Gastroesophageal sphincter (tissue), 4 donors: ENCODE measurements around the gene IST1. TPM values are rescaled to one million over a fixed set of nuclear protein-coding genes. Genes with fewer than 3 reads are reported as not detected.

ENCODE experiments used
- ATAC-seq: fragments of 150-250 bp; one replicate; pipeline ENCODE4 v1.9.1; 2016; ENCODE audit warnings: mild to moderate bottlenecking, moderate library complexity
- H3K27ac ChIP-seq, 4 donors: fragments of 200-600 bp; sonication (generic) in 3 of 4; 1 replicate in 3 of 4; 2 replicates in 1 of 4; pipeline ENCODE4 v1.5.1; 2016 to 2019
- H3K27me3 ChIP-seq: fragments of 200-600 bp; sonication (generic); one replicate; pipeline ENCODE4 v1.5.1; 2019
- H3K36me3 ChIP-seq, 2 donors: fragments of 200-600 bp; sonication (generic); one replicate each; pipeline ENCODE4 v1.5.1; 2019; ENCODE audit warnings: control low read depth in 1 of 2
- H3K4me1 ChIP-seq, 3 donors: fragments of 200-600 bp; sonication (generic); 1 replicate in 2 of 3; 2 replicates in 1 of 3; pipeline ENCODE4 v1.5.1; 2016 to 2019; ENCODE audit warnings: control low read depth in 2 of 3
- H3K4me3 ChIP-seq, 2 donors: fragments of 200-600 bp; sonication (generic); one replicate each; pipeline ENCODE4 v1.5.1; 2019; ENCODE audit warnings: mild to moderate bottlenecking in 1 of 2, moderate library complexity in 1 of 2
- H3K9me3 ChIP-seq, 3 donors: fragments of 200-600 bp; sonication (generic); one replicate each; pipeline ENCODE4 v1.5.1; 2017 to 2019; ENCODE audit warnings: control low read depth in 2 of 3
- EP300 ChIP-seq: sonication (generic); formaldehyde crosslinking; IDR thresholded peaks from one replicate; pipeline ENCODE4 v1.6.1; 2017; ENCODE audit warnings: antibody characterized with exemption, mild to moderate bottlenecking
- POLR2A ChIP-seq, 2 donors: fragments of 450-650 bp; IDR thresholded peaks; one replicate each; pipeline ENCODE4 v1.6.1; 2017; ENCODE audit warnings: antibody characterized with exemption in 2 of 2, mild to moderate bottlenecking in 2 of 2, moderate library complexity in 1 of 2
- POLR2AphosphoS5 ChIP-seq: sonication (generic); formaldehyde crosslinking; IDR thresholded peaks from one replicate; pipeline ENCODE4 v1.6.1; 2017; ENCODE audit warnings: antibody characterized with exemption
- WGBS, 2 donors: methylation state at CpG; one replicate each; pipeline ENCODE4 v1.1.5; 2018; ENCODE audit warnings: low coverage in 1 of 2; 5-methylcytosine and 5-hydroxymethylcytosine counted together
- total RNA-seq, 4 donors: library from RNA; depleted of rRNA; stranded (reverse); fragments of >200 nt; gene quantifications; one replicate each; pipeline ENCODE4 v1.1.0, GENCODE V29; 2016
- TF ChIP-seq, protein P1 (sequence below), 4 experiments: fragments of 200-600 bp in 2 of 4; fragments of 450-650 bp in 2 of 4; sonication (generic) in 1 of 4; IDR thresholded peaks; one replicate each; pipeline ENCODE4 v1.5.1; 2017 to 2019; ENCODE audit warnings: antibody characterized with exemption in 4 of 4, mild to moderate bottlenecking in 2 of 4, moderate library complexity in 2 of 4

IST1 gene
- total RNA-seq, 4 donors from 2014 or later, result 156 to 202 (median 189) TPM

DNA sequence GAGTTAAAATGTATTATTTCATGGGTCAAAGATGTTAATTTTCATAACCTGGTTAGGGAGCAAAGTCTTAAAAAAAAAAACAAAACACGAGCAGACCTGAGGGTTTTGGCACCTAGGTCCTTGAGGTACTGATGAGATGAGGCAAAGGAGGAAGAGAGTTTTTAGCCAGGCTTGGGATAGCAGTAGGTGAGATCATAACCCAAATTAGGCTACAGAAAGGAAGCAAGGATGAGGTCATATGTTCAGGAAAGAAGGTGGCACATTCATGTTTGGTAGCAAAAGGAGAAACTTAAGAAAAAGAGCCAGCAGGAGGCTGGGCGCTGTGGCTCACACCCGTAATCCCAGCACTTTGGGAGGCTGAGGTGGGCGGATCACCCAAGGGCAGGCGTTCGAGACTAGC, 46.7 kb upstream of the IST1 start:
- Histone ChIP-seq H3K4me1 (peaks cover 0 to 34% (median 8%) of the 10 kb centered on the region in 3 donors), H3K36me3 (peaks cover 0 to 59% of the 10 kb centered on the region in 2 donors), H3K4me3 (no peak overlapping the region), H3K27ac (no peak overlapping the region), H3K27me3 (no peaks in the 10 kb centered on the region), H3K9me3 (no peaks in the 10 kb centered on the region)
- TF ChIP-seq EP300 (no peak), POLR2A (IDR thresholded peaks at IDR 0.05) (no peak), POLR2AphosphoS5 (no peak)
- TF ChIP-seq, protein P1, sequence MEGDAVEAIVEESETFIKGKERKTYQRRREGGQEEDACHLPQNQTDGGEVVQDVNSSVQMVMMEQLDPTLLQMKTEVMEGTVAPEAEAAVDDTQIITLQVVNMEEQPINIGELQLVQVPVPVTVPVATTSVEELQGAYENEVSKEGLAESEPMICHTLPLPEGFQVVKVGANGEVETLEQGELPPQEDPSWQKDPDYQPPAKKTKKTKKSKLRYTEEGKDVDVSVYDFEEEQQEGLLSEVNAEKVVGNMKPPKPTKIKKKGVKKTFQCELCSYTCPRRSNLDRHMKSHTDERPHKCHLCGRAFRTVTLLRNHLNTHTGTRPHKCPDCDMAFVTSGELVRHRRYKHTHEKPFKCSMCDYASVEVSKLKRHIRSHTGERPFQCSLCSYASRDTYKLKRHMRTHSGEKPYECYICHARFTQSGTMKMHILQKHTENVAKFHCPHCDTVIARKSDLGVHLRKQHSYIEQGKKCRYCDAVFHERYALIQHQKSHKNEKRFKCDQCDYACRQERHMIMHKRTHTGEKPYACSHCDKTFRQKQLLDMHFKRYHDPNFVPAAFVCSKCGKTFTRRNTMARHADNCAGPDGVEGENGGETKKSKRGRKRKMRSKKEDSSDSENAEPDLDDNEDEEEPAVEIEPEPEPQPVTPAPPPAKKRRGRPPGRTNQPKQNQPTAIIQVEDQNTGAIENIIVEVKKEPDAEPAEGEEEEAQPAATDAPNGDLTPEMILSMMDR (IDR thresholded peaks at IDR 0.05), result no peak
- ATAC-seq, result no peak
- WGBS, 2 donors, result 83 to 92% methylated on average over 4 of the region's 6 CpGs

DNA sequence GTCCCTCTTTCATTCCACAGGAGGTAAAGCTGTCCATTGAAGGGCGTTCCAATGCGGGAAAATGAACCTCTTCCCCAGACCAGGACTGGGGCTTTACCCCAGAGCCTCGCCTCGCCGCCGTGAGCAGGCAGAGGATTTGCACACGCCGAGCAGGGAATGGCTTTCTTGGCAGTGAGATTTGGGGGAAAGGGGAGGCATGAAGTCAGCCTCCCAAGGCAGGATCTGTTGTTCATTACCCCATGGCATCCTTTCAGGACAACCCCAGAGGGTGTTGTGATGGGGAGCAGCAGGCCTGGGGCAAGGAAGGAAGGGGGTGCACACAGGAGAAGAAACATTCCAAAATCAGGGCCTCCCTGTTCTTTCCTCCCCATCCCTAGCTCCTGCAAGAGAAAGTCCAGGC, 43.6 kb upstream of the IST1 start:
- Histone ChIP-seq H3K4me1 (peaks cover 0 to 25% (median 6%) of the 10 kb centered on the region in 3 donors), H3K27ac (no peak overlapping the region), H3K9me3 (no peaks in the 10 kb centered on the region), H3K36me3 (peaks cover 0 to 79% of the 10 kb centered on the region in 2 donors), H3K27me3 (no peaks in the 10 kb centered on the region), H3K4me3 (no peak overlapping the region)
- TF ChIP-seq POLR2A (IDR thresholded peaks at IDR 0.05) (no peak), EP300 (no peak), POLR2AphosphoS5 (no peak)
- TF ChIP-seq, protein P1 (IDR thresholded peaks at IDR 0.05), result no peak
- WGBS, 2 donors, result no CpG with 5 or more reads among the region's 8 CpGs
- ATAC-seq, result no peak

DNA sequence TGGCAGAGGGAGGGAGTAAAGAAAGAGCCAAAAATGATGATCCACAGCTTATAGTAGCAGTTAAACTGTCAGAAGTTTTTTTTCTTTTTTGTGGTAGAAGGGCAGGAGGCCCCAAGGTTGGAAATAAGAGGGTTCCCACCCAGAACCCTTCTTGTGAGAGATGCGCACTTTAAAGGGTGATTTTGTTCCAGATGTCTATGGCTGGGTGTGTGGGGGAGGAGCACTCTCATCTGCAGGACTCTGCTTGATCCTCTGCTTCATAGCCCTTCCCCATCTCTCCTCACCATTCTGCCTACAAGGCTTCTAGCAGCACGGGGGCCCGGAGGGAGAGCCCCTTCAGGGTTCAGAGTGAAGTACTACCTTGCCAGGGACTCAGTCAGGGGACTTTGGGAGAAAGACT, 43.2 kb upstream of the IST1 start:
- 89 to 100% methylated on average over 1 to 3 of the region's 3 CpGs for WGBS, 2 donors
- TF ChIP-seq, protein P1 (IDR thresholded peaks at IDR 0.05), result no peak
- no peak for TF ChIP-seq EP300
- TF ChIP-seq POLR2A (IDR thresholded peaks at IDR 0.05), result no peak
- TF ChIP-seq POLR2AphosphoS5, result no peak
- H3K9me3 ChIP-seq, result no peaks in the 10 kb centered on the region
- H3K36me3 ChIP-seq, result peaks cover 0 to 79% of the 10 kb centered on the region in 2 donors
- peaks cover 0 to 21% (median 2%) of the 10 kb centered on the region in 3 donors for H3K4me1 ChIP-seq
- no peak for ATAC-seq
- H3K27me3 ChIP-seq, result no peaks in the 10 kb centered on the region
- H3K27ac ChIP-seq, result no peak overlapping the region
- no peak overlapping the region for H3K4me3 ChIP-seq

DNA sequence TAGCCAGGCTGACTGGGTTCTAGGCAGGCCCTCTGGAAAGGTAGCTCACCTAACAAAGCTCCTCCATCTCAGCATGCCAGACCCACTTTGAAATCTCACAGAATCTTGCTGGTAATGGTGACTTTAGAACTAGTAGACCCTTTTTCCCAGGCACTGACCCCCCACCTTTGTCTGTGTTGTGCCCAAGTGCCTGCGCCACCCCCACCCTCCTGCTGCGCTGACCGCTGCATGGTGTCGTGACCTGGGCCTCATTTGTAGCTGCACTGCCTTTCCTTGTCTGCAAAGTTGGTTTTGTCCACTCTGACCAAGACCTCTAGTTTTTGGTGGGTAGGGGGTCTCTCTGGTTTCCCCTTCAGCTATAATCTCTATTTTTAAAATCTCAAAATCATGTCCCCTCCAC, 42.8 kb upstream of the IST1 start:
- peaks cover 0 to 79% of the 10 kb centered on the region in 2 donors for H3K36me3 ChIP-seq
- H3K27ac ChIP-seq, result no peak overlapping the region
- no peaks in the 10 kb centered on the region for H3K27me3 ChIP-seq
- H3K9me3 ChIP-seq, result no peaks in the 10 kb centered on the region
- ATAC-seq, result no peak
- TF ChIP-seq POLR2AphosphoS5 (no peak), POLR2A (IDR thresholded peaks at IDR 0.05) (no peak), EP300 (no peak)
- TF ChIP-seq, protein P1 (IDR thresholded peaks at IDR 0.05), result no peak
- peaks cover 0 to 17% (median 0%) of the 10 kb centered on the region in 3 donors for H3K4me1 ChIP-seq
- no peak overlapping the region for H3K4me3 ChIP-seq
- WGBS, 2 donors, result 96% methylated on average over 4 of the region's 4 CpGs; no CpG with 5 or more reads in 1 of the 2 donors

DNA sequence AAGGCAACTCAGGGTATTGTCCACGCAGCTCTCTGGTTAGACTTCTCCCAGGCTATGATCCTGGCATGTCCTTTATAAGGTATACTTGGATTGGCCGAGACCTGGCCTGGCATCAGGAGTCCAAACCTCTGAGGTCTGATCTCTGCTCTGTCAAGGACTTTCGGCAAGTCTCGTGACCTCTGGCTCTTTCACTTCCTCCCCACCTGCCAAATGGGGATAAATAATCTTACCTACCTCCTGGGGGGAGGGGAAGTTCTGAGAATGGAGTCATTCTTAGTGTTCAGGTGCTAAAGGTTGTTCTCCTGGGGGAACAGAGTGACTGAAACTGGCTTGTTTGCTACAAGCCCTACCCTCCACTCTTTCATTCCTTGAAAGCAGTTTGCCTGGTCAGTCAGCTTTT, 41.9 kb upstream of the IST1 start:
- ATAC-seq, result no peak
- Histone ChIP-seq H3K9me3 (no peaks in the 10 kb centered on the region), H3K36me3 (peaks cover 0 to 80% of the 10 kb centered on the region in 2 donors), H3K27me3 (no peaks in the 10 kb centered on the region), H3K4me1 (peaks cover 0 to 11% (median 0%) of the 10 kb centered on the region in 3 donors), H3K27ac (no peak overlapping the region), H3K4me3 (no peak overlapping the region)
- TF ChIP-seq POLR2AphosphoS5 (no peak), POLR2A (IDR thresholded peaks at IDR 0.05) (no peak), EP300 (no peak)
- TF ChIP-seq, protein P1 (IDR thresholded peaks at IDR 0.05), result no peak
- 83% methylated on average over 3 of the region's 4 CpGs; no CpG with 5 or more reads in 1 of the 2 donors for WGBS, 2 donors
